ENCODE measurements around the gene BDKRB2. TPM values are rescaled to one million over a fixed set of nuclear protein-coding genes. Genes with fewer than 3 reads are reported as not detected.

The BDKRB2 gene
- total and polyA plus RNA-seq, 2 of the 8 experiments (the other 6 are each of a cell fraction or from before 2014, with no cell fraction given), result 0.13 to 0.21 TPM

DNA sequence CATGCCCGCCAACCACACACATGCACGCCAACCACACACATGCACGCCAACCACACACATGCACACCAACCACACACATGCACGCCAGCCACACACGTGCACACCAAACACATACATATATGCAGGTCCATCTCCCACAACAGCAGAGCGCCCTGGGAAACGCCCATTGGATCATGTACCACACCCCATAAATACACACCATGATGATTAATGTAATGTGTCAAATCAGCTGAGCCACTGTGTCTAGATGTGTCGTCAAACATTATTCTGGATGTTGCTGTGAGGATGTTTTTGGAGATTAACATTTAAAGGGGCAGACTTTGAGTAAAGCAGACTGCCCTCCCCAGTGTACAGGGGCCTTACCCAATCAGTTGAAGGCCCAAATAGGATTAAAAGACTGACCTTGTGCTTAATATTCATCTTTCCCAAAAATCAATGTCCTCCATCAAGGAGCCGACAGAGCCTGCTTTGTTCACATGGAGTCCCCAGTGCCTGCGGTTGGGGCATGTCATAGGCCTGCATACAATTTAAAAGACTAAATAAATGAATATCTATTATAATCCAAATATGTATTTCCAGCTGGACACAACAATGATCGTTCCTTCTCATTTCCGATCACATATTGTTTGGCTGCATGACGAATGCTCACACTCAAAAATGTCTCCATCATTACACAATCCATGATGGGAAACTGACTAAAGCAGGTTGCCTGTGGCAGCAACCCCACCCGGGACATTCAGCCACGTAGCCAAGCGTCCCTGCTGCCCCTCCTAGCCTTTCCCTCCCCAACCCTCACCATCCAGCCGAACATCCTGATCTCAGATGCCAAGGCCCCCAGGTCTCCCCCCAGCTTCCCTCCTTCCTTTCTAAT is 23.2 kb upstream of the BDKRB2 start:
- FAIRE-seq (no peak), DNase-seq (ENCODE audit: low read depth in 1 of 2, low spot score in 2 of 2) (no peak)
- POLR2A ChIA-PET (ENCODE audit: partially characterized antibody), result no interaction called here
- Histone ChIP-seq H3K9ac (replicated peaks in 1 of 4; ENCODE audit: extremely low read depth in 1 of 4, low read depth in 3 of 4, low read length in 3 of 4) (no peak overlapping the region), H4K5ac (ENCODE audit: insufficient read length, low read depth, low read length) (no peak overlapping the region), H3K56ac (replicated peaks; ENCODE audit: insufficient read length, low read depth, low read length) (no peak overlapping the region), H3K4me1 (replicated peaks in 1 of 4; ENCODE audit: control insufficient read depth in 3 of 4, insufficient read depth in 4 of 4, low read length in 3 of 4) (no peaks in the 10 kb centered on the region), H2BK15ac (ENCODE audit: low read length) (no peak overlapping the region), H3K27ac (ENCODE audit: low read depth, low read length) (no peak overlapping the region), H3K18ac (ENCODE audit: extremely low read depth, low read length) (no peak overlapping the region), H3K79me2 (ENCODE audit: control insufficient read depth in 1 of 2, insufficient read depth in 2 of 2, low read length in 2 of 2) (no peaks in the 10 kb centered on the region), H3K14ac (ENCODE audit: insufficient read length) (no peak overlapping the region), H2BK20ac (ENCODE audit: low read length) (no peak overlapping the region), H3K27me3 (replicated peaks in 1 of 4; ENCODE audit: control insufficient read depth in 3 of 4, extremely low read depth in 1 of 4, insufficient read depth in 3 of 4, low read length in 3 of 4) (no peaks in the 10 kb centered on the region; a peak in 1 of 7 replicates), H4K20me1 (replicated peaks in 1 of 2; ENCODE audit: control insufficient read depth in 1 of 2, insufficient read depth in 2 of 2, low read length in 2 of 2) (no peaks in the 10 kb centered on the region), H4K8ac (ENCODE audit: extremely low read depth, insufficient read depth, low read length) (peak overlapping the region; percentile 29; the same call in 1 of the 2 replicates), H2BK12ac (ENCODE audit: low read depth, low read length) (no peak overlapping the region), H2AK5ac (ENCODE audit: low read depth, low read length) (no peak overlapping the region), H3K4me3 (ENCODE audit: extremely low read depth in 1 of 4, insufficient read depth in 2 of 4, low read depth in 3 of 4, low read length in 4 of 4) (no peak overlapping the region), H4K91ac (replicated peaks; ENCODE audit: insufficient read length, low read length) (no peak overlapping the region), H3K36me3 (ENCODE audit: control insufficient read depth in 2 of 4, insufficient read depth in 4 of 4, low read length in 3 of 4) (no peaks in the 10 kb centered on the region), H3K9me3 (ENCODE audit: insufficient read depth in 2 of 2, low read depth in 1 of 2, low read length in 1 of 2) (no peaks in the 10 kb centered on the region; a peak in 1 of 4 replicates), H2BK120ac (replicated peaks; ENCODE audit: low read depth, low read length) (no peak overlapping the region), H3K23ac (ENCODE audit: insufficient read length) (no peak overlapping the region), H3K23me2 (ENCODE audit: low read depth, low read length) (no peaks in the 10 kb centered on the region), H3K4ac (replicated peaks; ENCODE audit: insufficient read length, low read depth, low read length) (no peak overlapping the region), H2BK5ac (ENCODE audit: low read depth, low read length) (no peak overlapping the region), H3K79me1 (ENCODE audit: low read depth, low read length) (no peaks in the 10 kb centered on the region), H2AFZ (ENCODE audit: low read length) (no peak overlapping the region), H3K4me2 (ENCODE audit: insufficient read depth in 1 of 2, low read depth in 2 of 2, low read length in 2 of 2) (no peak overlapping the region)
- 86% methylated on average over 16 of the region's 17 CpGs; no CpG with 5 or more reads in 1 of the 2 experiments for WGBS, 2 experiments (ENCODE audit: extremely low coverage in 1 of 2, insufficient coverage in 1 of 2, insufficient read length in 1 of 2, insufficient replicate concordance in 2 of 2, low coverage in 1 of 2, low lambda C conversion rate in 2 of 2, missing lambda C conversion rate in 1 of 2)
- CTCF ChIA-PET (ENCODE audit: partially characterized antibody), result no interaction called here
- TF ChIP-seq POLR2A (IDR thresholded peaks at IDR 0.05; ENCODE audit: control extremely low read depth in 1 of 2, low read depth in 2 of 2, low read length in 2 of 2), result no peak
- TF ChIP-seq BRCA1 (IDR thresholded peaks at IDR 0.05; ENCODE audit: low read depth, low read length), result no peak
- TF ChIP-seq RNF2 (IDR thresholded peaks at IDR 0.05; ENCODE audit: borderline replicate concordance, low read depth, low read length, missing control alignments, poor library complexity, severe bottlenecking), result no peak
- no peak for TF ChIP-seq E2F6 (IDR thresholded peaks at IDR 0.05)
- no peak for TF ChIP-seq CREB1 (IDR thresholded peaks at IDR 0.05)
- no peak for TF ChIP-seq JUND (IDR thresholded peaks at IDR 0.05; ENCODE audit: low read length)
- TF ChIP-seq KDM4A (IDR thresholded peaks at IDR 0.05; ENCODE audit: low read depth, low read length, severe bottlenecking), result no peak
- TF ChIP-seq BACH1 (IDR thresholded peaks at IDR 0.05; ENCODE audit: low read length), result no peak
- no peak for TF ChIP-seq SP1 (IDR thresholded peaks at IDR 0.05; ENCODE audit: low read depth, low read length)
- no peak for TF ChIP-seq HDAC2 (IDR thresholded peaks at IDR 0.05; ENCODE audit: borderline replicate concordance in 1 of 2, low read depth in 2 of 2, low read length in 2 of 2)
- no peak for TF ChIP-seq SUZ12 (IDR thresholded peaks at IDR 0.05; ENCODE audit: low read length)
- no peak for TF ChIP-seq SRF (IDR thresholded peaks at IDR 0.05; ENCODE audit: low read depth, low read length)
- TF ChIP-seq CEBPB (IDR thresholded peaks at IDR 0.05; ENCODE audit: low read depth, low read length), result no peak

Measured in H1 (cell line).